Measurements from ENCODE around the gene ZNF18.

DNA sequence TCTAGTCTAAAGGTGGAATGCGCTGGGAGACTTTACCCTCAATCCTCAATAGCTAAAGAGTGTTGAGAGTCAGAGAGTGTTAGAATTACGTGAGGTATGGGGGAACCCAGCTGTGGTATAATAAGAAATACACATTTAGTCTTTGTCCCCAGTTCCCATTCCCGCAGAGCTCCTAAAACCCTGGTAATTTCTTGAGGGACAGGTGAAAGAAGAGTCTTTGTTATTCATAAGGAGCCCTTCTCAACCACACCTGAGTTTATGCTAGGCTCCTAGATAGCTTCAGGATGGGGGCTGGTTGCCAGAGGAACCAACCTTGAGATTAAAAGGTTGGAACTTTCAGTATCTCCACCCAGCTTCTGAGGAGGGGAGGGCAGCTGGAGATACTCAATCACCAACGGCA lies 5.8 kb downstream of the ZNF18 start:
- TF ChIP-seq, protein P1, sequence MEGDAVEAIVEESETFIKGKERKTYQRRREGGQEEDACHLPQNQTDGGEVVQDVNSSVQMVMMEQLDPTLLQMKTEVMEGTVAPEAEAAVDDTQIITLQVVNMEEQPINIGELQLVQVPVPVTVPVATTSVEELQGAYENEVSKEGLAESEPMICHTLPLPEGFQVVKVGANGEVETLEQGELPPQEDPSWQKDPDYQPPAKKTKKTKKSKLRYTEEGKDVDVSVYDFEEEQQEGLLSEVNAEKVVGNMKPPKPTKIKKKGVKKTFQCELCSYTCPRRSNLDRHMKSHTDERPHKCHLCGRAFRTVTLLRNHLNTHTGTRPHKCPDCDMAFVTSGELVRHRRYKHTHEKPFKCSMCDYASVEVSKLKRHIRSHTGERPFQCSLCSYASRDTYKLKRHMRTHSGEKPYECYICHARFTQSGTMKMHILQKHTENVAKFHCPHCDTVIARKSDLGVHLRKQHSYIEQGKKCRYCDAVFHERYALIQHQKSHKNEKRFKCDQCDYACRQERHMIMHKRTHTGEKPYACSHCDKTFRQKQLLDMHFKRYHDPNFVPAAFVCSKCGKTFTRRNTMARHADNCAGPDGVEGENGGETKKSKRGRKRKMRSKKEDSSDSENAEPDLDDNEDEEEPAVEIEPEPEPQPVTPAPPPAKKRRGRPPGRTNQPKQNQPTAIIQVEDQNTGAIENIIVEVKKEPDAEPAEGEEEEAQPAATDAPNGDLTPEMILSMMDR (IDR thresholded peaks at IDR 0.05): no peak
- no peak for TF ChIP-seq POLR2A (IDR thresholded peaks at IDR 0.05; ENCODE audit: low read depth)
- no peak for TF ChIP-seq POLR2AphosphoS5 (IDR thresholded peaks at IDR 0.05)
